H9 (cell line): ENCODE data around the gene IGSF3. TPM values are rescaled to one million over a fixed set of nuclear protein-coding genes. Genes with fewer than 3 reads are reported as not detected.

Experiments
- DNase-seq: peaks from one replicate; pipeline ENCODE4 v3.0.0-alpha.2; 2017
- H2AFZ ChIP-seq: one replicate; pipeline ENCODE4 v1.6.1; 2013; ENCODE audit warnings: mild to moderate bottlenecking, low read length, control low read depth, moderate library complexity
- H2AK5ac ChIP-seq: 2 replicates; pipeline ENCODE4 v1.6.1; 2013; ENCODE audit warnings: low read length, control low read depth, mixed read lengths; ENCODE audit not compliant: insufficient read length
- H2BK120ac ChIP-seq: one replicate; pipeline ENCODE4 v1.6.1; 2013; ENCODE audit warnings: low read depth, mild to moderate bottlenecking, low read length, control low read depth, inconsistent platforms; ENCODE audit not compliant: poor library complexity, severe bottlenecking
- H2BK12ac ChIP-seq: 2 replicates; pipeline ENCODE4 v1.6.1; 2013; ENCODE audit warnings: low read length, control low read depth, mixed read lengths, low read depth; ENCODE audit not compliant: insufficient read length
- H2BK15ac ChIP-seq: 2 replicates; pipeline ENCODE4 v1.6.1; 2013; ENCODE audit warnings: low read depth, low read length, control low read depth
- H2BK20ac ChIP-seq: one replicate; pipeline ENCODE4 v1.6.1; 2013; ENCODE audit warnings: low read depth, mild to moderate bottlenecking, low read length, control low read depth, inconsistent platforms; ENCODE audit not compliant: poor library complexity, severe bottlenecking
- H2BK5ac ChIP-seq: 2 replicates; pipeline ENCODE4 v1.6.1; 2013; ENCODE audit warnings: low read length, control low read depth, mixed read lengths; ENCODE audit not compliant: insufficient read length
- H3K14ac ChIP-seq: 2 replicates; pipeline ENCODE4 v1.6.1; 2013; ENCODE audit warnings: low read length, control low read depth; ENCODE audit not compliant: insufficient read depth
- H3K18ac ChIP-seq: 2 replicates; pipeline ENCODE4 v1.6.1; 2013; ENCODE audit warnings: low read depth, mild to moderate bottlenecking, mixed read lengths, low read length, control low read depth; ENCODE audit not compliant: insufficient read length
- H3K23ac ChIP-seq: 2 replicates; pipeline ENCODE4 v1.6.1; 2013; ENCODE audit warnings: low read length, control low read depth, mixed read lengths, low read depth; ENCODE audit not compliant: insufficient read length
- H3K23me2 ChIP-seq: 2 replicates; pipeline ENCODE4 v1.6.1; 2013; ENCODE audit warnings: low read depth, mild to moderate bottlenecking, mixed read lengths, low read length, control low read depth; ENCODE audit not compliant: insufficient read length, poor library complexity, severe bottlenecking
- H3K27ac ChIP-seq: 2 replicates; pipeline ENCODE4 v1.5.1; 2013; ENCODE audit warnings: low read length, control low read depth, mixed read lengths, low read depth; ENCODE audit not compliant: insufficient read length
- H3K27me3 ChIP-seq: 2 replicates; pipeline ENCODE4 v1.6.1; 2013; ENCODE audit warnings: low read length, control low read depth, inconsistent platforms; ENCODE audit not compliant: insufficient read depth
- H3K4ac ChIP-seq: 2 replicates; pipeline ENCODE4 v1.6.1; 2013; ENCODE audit warnings: low read depth, mild to moderate bottlenecking, control low read depth, inconsistent platforms, low read length, moderate library complexity
- H3K4me1 ChIP-seq: 2 replicates; pipeline ENCODE4 v1.6.1; 2013; ENCODE audit warnings: low read length, control low read depth, inconsistent platforms; ENCODE audit not compliant: insufficient read depth
- H3K4me2 ChIP-seq: 2 replicates; pipeline ENCODE4 v1.6.1; 2013; ENCODE audit warnings: low read length, control low read depth, mixed read lengths; ENCODE audit not compliant: insufficient read length, insufficient read depth
- H3K56ac ChIP-seq: 2 replicates; pipeline ENCODE4 v1.6.1; 2013; ENCODE audit warnings: low read depth, mild to moderate bottlenecking, mixed read lengths, low read length, control low read depth; ENCODE audit not compliant: insufficient read length
- H3K79me1 ChIP-seq: 2 replicates; pipeline ENCODE4 v1.6.1; 2013; ENCODE audit warnings: low read depth, mild to moderate bottlenecking, moderate library complexity, low read length, control low read depth, inconsistent platforms; ENCODE audit not compliant: insufficient read depth, poor library complexity, severe bottlenecking
- H3K79me2 ChIP-seq: 2 replicates; pipeline ENCODE4 v1.6.1; 2013; ENCODE audit warnings: low read length, control low read depth, inconsistent platforms; ENCODE audit not compliant: insufficient read depth
- H3K9ac ChIP-seq: 2 replicates; pipeline ENCODE4 v1.6.1; 2013; ENCODE audit warnings: low read length, control low read depth, mixed read lengths; ENCODE audit not compliant: insufficient read length; ENCODE audit errors: extremely low read depth
- H3K9me3 ChIP-seq: one replicate; pipeline ENCODE4 v1.6.1; 2013; ENCODE audit warnings: low read depth, low read length, inconsistent platforms; ENCODE audit not compliant: control insufficient read depth
- H3T11ph ChIP-seq: one replicate; pipeline ENCODE4 v1.6.1; 2013; ENCODE audit warnings: mild to moderate bottlenecking, low read length, control low read depth, inconsistent platforms
- H4K20me1 ChIP-seq: one replicate; pipeline ENCODE4 v1.6.1; 2013; ENCODE audit not compliant: control insufficient read depth, insufficient read length, insufficient read depth
- H4K5ac ChIP-seq: 2 replicates; pipeline ENCODE4 v1.6.1; 2013; ENCODE audit warnings: low read depth, mild to moderate bottlenecking, mixed read lengths, low read length, control low read depth; ENCODE audit not compliant: insufficient read length
- H4K8ac ChIP-seq: replicated peaks from 2 replicates; pipeline ENCODE4 v1.6.1; 2013; ENCODE audit warnings: low read length, control low read depth, mixed read lengths, low read depth; ENCODE audit not compliant: insufficient read length
- H4K91ac ChIP-seq: 2 replicates; pipeline ENCODE4 v1.6.1; 2013; ENCODE audit warnings: low read depth, mild to moderate bottlenecking, moderate library complexity, mixed read lengths, low read length, control low read depth; ENCODE audit not compliant: insufficient read length
- H3K27ac Mint-ChIP-seq, 3 experiments: 2 replicates in 2 of 3; 3 replicates in 1 of 3; pipeline ENCODE4 v1.8.0; 2020 to 2021; ENCODE audit warnings: mixed read lengths in 3 of 3, mild to moderate bottlenecking in 1 of 3, moderate library complexity in 1 of 3
- H3K27me3 Mint-ChIP-seq: 2 replicates; pipeline ENCODE4 v1.8.0; 2021; ENCODE audit warnings: low read depth, mild to moderate bottlenecking, moderate library complexity, mixed read lengths
- H3K36me3 Mint-ChIP-seq, 3 experiments: 2 replicates in 2 of 3; 3 replicates in 1 of 3; pipeline ENCODE4 v1.8.0; 2020 to 2021; ENCODE audit warnings: low read depth in 3 of 3, mixed read lengths in 3 of 3; ENCODE audit not compliant: insufficient read depth in 1 of 3
- H3K4me1 Mint-ChIP-seq, 2 experiments: 2 replicates each; pipeline ENCODE4 v1.8.0; 2020; ENCODE audit warnings: mixed read lengths in 2 of 2
- H3K4me3 Mint-ChIP-seq, 2 experiments: 2 replicates in 1 of 2; 3 replicates in 1 of 2; pipeline ENCODE4 v1.8.0; 2020 to 2021; ENCODE audit warnings: mild to moderate bottlenecking in 2 of 2, mixed read lengths in 2 of 2, moderate library complexity in 1 of 2
- H3K9me3 Mint-ChIP-seq, 2 experiments: 2 replicates in 1 of 2; 3 replicates in 1 of 2; pipeline ENCODE4 v1.8.0; 2020; ENCODE audit warnings: mild to moderate bottlenecking in 2 of 2, mixed read lengths in 2 of 2, moderate library complexity in 1 of 2
- CTCF ChIP-seq: fragments of 200-600 bp; sonication (generic); conservative IDR thresholded peaks from 3 replicates; pipeline ENCODE4 v1.8.0; 2021; ENCODE audit warnings: antibody characterized with exemption, mild to moderate bottlenecking
- WGBS: extraction: QIAGEN DNeasy Blood & Tissue Kit; methylation state at CpG from one replicate; pipeline ENCODE4 v1.1.7; 2013; ENCODE audit warnings: missing lambda C conversion rate, low lambda C conversion rate, mixed read lengths; ENCODE audit not compliant: insufficient read length; ENCODE audit errors: extremely low coverage; 5-methylcytosine and 5-hydroxymethylcytosine counted together
- total RNA-seq: library from RNA; stranded (reverse); gene quantifications from 2 replicates; pipeline ENCODE4 v1.2.1, GENCODE V29; 2021

Gene IGSF3
- total RNA-seq, 1 experiment from 2014 or later = 19.1 TPM

GRCh38 chr1:116690849-116691406 lies 23.4 kb upstream of the IGSF3 start:
- no peak overlapping the region for H4K5ac ChIP-seq
- no peaks in the 10 kb centered on the region; the same call in 1 of the 2 replicates for H3K4me1 ChIP-seq
- no peak overlapping the region for H3K4ac ChIP-seq
- no peak overlapping the region for H3K14ac ChIP-seq
- TF ChIP-seq CTCF = no peak
- H4K91ac ChIP-seq = no peak overlapping the region
- H2AK5ac ChIP-seq = no peak overlapping the region
- no peak for DNase-seq
- no peaks in the 10 kb centered on the region for H3K79me2 ChIP-seq
- no peak overlapping the region for H2AFZ ChIP-seq
- no peaks in the 10 kb centered on the region for H3K27me3 ChIP-seq
- H3K23me2 ChIP-seq = no peaks in the 10 kb centered on the region
- H2BK15ac ChIP-seq = no peak overlapping the region
- no peak overlapping the region for H3K4me2 ChIP-seq
- Mint-ChIP-seq H3K27ac (peak overlapping the region in 1 of 3 experiments; percentile 82; a peak in 1 of 7 replicates), H3K4me3 (no peak overlapping the region), H3K27me3 (no peaks in the 10 kb centered on the region), H3K36me3 (no peaks in the 10 kb centered on the region; a peak in 1 of 7 replicates), H3K9me3 (no peaks in the 10 kb centered on the region), H3K4me1 (peaks cover 8 to 21% of the 10 kb centered on the region in 2 experiments)
- no peak overlapping the region for H2BK120ac ChIP-seq
- no peak overlapping the region for H2BK5ac ChIP-seq
- no peaks in the 10 kb centered on the region for H3K9me3 ChIP-seq
- no peak overlapping the region for H4K8ac ChIP-seq
- H3K27ac ChIP-seq = no peak overlapping the region
- no peak overlapping the region for H3K56ac ChIP-seq
- no peak overlapping the region for H2BK12ac ChIP-seq
- no peak overlapping the region for H3K9ac ChIP-seq
- H3K23ac ChIP-seq = no peak overlapping the region
- no peaks in the 10 kb centered on the region for H3K79me1 ChIP-seq
- H3K18ac ChIP-seq = no peak overlapping the region
- no peak overlapping the region for H3T11ph ChIP-seq
- WGBS = no CpG with 5 or more reads among the region's 3 CpGs
- H2BK20ac ChIP-seq = no peak overlapping the region
- H4K20me1 ChIP-seq = no peaks in the 10 kb centered on the region
